ENCODE data around the gene RNLS.

The RNLS gene

DNA sequence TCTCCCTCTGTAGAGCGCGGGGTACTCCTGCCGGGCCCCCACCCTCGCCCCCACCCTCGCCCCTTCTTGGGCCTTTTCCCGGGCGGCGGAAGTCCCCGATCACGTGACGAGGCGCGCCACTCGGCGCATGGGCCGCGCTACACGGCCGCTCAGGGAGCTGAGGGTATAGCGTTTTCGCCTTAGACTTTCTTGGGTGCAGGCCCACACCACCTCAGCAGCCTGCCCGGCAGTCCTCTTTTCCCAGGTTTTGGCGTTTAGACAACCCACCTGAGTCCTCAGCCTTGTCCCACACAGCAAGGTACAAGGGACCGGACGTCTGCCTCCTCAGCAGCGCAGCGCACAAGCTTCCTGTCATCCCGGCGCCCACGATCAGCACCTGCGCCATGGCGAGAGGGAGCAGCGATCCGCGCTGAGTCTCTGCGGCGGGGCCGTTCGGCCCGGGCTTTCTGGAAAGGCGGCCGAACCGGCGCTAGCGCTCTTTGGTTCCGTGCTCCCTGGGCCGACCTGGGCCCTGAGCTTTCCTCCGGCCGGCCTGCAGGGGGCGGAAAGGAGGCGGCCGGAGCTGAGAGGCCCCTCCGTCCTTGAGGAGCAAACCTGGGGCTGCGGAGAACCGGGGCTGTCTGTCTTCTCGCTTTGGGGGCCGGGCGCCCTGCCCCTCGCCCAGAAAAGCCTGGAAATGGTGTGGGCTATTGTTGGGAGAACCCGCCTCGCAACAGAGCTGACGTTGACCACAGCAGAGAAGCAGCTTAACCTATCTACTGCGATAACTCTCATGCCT is at the start of gene RNLS:
Gene RNLS (minus strand): TSS at position 513 of the 778 bp plus-strand sequence.
- DNase-seq = peak; percentile 5 to 62

DNA sequence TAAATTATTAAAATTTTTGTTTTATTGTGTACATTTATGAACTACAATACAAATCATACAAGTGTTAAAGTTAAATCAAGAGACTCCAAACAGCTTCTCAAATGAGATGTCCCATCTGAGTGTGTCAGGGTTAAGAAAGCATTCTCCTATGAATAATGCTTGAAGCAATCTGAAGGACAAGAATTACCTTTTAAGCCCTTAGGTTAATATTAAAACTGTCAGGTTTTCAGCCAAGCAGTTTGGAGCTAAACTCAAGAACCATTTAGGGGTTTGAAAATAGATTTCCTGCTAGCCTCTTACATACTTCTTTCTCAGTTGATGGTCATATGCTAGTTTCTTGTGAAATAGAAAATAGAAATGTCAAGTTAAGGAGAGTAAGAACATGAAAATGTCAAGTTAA is 41.7 kb upstream of the RNLS start:
- no peak for DNase-seq

DNA sequence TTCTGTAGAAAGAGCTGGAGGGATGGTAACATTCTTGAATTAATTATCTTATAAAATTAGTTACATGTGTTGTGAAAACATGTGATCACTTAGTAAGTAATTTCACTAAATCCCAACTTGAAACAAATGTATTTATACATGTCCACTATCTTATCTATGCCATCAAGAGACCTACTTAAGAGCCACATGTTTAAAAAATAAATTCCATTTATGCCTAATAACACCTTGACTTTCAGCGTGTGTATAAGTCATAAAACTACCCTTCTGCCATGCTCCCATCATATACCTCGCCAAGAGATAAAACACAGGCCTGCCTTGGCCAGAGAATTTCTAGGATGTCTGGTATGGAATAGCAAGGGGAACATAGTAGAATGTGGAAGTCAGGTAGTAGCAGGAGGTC is 40.7 kb upstream of the RNLS start:
- DNase-seq = no peak

DNA sequence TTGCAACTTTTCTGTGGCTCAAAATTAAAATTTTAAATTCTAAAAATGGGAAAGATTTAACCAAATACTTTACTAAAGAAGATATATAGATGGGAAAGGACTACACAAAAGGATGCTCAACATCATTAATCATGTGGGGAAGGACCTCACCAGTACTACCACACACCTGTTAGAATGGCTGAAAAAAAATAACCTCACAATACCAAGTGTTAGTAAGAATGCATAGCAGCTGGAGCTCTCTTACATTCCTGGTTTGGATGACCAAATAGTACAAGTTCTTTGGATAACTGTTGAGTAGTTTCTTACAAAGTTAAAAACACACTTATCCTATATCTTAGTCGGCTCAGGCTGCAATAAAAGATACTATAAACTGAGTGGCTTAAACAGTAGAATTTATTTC is 37.3 kb upstream of the RNLS start:
- no peak for DNase-seq

DNA sequence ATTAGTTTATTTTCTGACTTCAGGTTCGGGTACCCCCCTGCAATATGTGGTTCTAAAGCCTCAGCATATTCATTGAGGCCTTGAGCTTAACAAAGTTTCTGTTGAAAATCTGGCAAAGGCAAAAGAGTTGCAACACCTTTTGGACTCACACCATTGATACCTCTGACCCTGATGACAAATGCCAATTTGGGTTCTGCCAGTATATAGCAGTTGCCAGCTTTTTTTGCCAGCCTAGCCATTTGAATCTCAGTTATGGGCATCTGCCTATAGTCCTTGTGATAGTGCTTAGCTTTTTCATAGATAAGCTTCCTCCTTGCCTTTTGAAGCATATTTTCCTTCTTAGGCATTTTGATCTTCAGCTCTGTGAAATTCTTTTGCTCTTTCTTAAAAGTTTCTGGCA is 35.4 kb upstream of the RNLS start:
- no peak for DNase-seq

DNA sequence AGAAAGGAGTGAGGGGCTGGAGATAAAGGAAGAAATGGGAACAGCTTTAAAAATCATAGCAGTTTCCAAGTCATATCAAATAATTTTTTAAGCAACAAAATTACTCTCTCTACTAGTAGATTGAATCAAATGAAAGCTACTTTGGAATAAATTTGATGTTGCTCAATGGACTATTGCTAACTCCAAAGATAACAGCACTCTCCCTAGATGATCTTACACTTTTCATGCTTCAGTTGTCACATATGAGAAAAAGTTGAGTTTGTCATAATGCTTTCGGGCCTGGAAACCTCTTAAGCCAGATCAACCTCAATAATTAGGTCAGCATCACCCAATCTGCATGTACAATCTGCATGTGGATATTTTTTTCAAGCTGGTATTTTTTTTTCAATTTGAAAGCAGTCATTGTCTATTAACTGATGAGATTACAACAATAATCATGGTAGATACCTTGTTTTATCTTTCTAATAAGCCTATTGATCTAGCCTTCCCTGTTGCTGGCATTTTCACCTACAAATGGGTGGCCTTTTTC is 34.7 kb upstream of the RNLS start:
- no peak for DNase-seq

DNA sequence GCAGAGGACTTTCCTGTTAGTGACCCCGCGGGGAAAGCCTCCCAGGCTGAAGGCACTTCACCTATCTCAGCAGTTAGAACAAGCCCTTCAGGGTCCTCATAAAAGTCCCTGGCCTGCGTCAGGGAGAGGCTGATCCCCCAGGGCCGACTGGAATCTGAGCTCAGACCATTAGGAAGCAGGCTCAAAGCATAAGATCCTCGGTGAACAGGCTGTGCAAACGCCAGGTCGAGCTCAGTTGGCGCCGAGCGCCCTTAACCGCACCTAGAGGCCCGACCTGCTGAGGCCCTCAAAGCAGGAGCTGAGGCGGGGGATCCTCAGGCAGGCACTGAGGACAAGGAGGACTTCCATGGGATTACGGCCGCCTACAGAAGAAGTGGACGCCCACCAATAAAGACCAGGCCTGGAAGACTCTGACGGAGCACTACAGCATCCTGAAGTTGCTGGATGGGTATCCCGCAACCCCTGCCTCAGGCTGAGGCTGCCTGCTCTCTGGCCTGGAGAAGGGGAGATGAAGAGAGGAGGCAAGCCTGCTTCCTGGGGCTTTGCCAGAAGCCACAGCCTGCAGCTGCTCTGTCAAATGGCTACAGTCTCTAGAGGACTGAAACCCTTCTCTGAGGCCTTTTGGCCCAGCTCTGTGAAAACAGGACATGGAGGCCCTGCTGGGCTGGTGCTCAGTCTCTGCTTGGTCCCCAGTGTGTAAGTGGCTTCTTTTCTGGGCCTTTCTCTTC is 33.3 kb upstream of the RNLS start:
- DNase-seq = no peak

DNA sequence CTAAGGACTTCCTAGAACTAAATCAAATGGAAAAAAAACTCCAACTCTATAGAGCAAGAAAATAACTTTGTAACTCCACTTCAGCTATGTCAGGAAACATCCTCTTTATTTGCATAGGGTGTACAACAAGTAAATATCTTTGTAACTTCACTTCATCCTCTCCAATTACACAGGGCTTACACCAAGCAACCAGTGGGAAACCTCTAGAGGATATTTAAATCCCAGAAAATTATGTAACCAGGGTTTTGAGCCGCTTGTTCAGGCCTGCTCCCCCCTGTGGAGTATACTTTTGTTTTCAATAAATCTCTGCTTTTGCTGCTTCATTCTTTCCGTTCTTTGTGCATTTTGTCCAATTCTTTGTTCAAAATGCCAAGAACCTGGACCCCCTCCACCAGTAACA is 25.7 kb upstream of the RNLS start:
- DNase-seq = no peak

DNA sequence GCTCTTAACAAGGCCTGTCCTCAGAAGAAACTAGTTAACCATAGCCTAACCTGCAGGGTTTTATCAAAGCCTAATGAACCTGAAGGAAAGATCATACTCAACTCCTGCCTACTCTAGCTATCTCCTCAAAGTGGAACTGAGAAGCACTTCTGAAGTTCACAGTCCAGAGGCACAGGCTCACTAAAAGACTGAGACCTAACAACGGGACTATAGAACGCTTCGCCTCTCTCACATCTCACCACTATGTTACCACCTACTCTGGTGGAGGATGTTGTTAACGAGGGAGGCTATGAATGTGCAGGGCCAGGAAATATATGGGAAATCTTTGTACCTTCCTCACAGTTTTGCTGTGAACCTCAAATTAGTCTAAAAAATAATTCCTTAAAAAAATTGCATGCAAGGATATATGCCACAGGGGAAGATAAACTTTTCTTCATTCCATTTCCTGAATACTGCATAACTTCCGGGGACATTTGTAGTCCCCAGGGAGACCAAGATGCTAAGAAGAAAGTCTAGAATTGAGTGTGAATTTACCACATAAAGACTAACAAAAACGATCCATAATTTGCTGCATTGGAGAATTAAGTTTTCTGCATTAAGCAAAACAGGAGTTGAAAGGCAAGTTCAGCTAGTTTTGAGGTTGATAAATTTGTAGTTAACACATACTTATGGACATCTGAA is 25.1 kb upstream of the RNLS start:
- DNase-seq = no peak

DNA sequence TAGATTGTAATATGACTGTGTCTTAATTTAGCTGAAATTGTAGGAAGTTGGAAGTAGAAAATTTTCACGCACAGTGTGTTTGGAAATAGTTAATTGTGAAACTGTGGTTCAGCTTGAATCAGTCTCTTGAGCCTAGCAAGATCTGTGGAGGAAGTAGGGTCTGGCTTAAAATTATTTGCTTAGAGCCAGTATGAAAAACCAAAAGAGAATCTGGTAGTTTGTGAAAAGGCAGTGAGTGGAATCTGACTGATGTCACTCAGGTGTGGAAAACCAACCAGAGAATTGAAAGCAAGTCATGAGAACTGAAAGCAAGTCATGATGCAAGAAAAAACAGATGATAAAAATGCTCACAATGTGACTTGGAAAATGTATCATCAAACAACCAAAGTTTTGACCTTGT is 14.9 kb upstream of the RNLS start:
- no peak for DNase-seq

DNA sequence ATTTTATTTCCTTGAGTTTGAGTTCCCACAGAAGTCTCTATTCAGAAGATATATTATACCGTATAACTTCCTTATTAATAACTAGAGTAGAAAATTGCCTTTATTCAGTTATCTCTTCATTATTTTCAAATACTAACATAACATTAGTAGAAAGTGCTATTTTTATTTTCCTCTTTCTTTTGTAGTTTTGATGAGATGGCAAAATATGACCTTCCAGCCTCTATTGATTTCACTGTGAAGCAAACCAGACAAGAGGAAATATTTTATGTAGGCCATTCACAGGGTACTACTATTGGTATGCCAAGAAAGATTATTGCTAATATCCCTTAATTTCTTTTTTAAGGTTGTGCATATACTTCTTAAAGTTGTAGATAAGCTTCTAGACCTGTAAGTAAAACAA is 11.4 kb upstream of the RNLS start:
- DNase-seq = no peak

DNA sequence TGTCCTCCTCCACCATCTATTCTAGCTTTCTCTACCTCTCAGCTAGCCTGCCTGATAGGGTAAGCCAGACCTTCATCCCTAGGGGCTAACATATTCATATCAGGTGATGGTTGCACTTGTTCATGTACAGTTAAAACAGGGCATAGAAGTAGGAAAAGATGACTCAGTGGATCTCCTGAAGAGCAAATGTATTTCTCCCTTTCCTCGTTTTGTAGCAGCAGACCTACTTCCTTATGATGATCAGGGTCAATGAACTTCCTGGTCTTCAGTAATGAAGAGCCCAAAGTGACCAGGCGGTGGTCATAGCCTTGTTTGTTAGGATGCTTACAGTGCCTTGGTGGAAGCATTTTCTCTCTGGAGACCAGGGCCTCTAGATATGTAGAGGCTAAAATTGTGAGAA is 9.8 kb upstream of the RNLS start:
- no peak for DNase-seq

DNA sequence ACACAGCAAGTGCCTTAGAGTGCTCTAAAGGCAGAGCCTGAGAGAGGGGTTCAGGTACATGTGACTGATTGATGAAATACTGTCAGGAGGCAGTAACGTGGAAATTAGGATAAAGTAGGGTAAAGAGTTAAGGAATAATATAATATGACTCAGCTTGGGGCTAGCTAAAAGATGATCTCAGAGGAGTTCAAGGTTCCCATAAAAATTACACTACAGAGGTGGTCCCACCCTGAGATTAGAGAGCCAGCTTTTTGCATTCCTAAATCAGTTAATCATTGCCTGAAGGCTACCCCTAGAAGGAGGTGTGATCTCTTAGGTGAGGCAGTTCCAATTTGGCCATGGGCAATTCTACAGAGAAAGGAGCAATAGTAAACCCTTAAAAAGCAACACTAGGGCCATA is 9.3 kb upstream of the RNLS start:
- no peak for DNase-seq

DNA sequence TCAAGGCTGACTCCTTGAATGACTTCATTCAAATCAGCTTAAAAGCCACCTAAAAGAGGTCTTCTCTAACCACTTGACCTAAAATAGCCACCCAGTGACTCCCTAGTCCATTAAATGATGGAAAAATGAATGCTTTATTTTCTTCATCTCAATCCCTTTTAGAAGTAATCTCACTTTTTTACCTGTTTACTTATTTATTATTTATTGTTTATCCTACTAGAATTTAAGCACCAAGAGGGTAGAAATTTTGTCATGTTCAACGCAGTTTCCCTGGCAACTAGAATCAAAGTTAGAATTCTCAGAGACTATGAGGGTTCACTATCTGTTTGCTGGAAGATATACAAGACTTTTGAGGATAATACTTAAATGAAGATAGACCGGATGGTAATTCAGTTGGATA is 3.3 kb upstream of the RNLS start, which contains the start of gene LIPJ:
Gene LIPJ (plus strand): TSS at position 301 of the 400 bp plus-strand sequence. CDS start 3,926 bp downstream, outside the sequence.
- no peak for DNase-seq

DNA sequence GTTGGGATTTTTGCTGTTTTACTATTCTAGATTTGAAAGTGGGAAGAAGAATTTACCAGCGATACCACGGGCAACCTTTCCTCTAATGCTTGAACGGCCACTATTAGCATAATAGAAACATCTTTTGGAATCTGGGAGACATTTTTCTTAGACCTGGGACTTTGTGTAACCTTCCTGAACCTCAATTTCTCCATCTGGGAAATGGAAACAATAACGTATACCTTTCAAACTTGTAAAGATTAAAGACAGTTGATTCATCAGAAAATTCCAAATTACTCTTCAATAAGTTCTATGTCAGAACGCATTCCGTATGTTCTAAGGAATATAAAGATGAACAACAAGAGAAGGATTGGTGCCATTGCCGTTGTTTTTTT is 453 bp upstream of the RNLS start:
- DNase-seq = no peak

DNA sequence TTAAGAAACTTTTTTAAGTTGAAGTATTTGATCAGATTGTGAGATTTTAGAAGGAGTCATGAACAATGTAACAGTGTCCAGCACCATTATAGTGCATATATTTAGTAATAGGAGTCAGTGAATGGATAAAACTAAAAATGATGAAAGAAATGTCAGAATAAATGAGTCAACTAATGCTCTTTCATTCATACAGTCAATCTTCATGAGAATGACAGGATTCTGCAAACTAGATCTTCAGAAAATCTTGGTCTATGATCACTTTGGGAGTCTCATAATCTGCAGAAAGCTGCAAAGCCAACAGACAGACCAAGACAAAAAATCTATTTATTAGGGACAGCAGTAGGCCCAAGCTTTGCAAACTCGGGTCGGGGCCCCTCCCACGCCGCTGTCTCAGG is 710 bp downstream of the RNLS start:
- DNase-seq = no peak

DNA sequence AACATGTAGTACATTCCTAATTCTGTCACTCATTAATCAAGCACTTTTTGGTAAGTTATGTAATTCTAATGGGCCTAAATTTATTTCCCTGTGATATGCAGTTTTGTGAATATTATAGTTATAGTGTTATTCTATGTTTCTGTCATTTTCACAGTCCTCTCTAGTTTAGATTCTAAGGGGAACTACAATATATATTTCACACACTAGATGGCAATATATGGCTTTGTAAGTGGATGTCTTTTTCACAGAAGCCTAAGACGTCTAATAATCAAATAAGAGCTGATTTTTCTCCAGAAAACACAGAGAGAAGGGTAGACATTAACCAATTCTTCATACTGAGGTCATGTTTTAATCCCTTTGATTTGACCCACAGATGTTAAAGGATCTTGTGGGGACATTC is 18.0 kb downstream of the RNLS start:
- DNase-seq = peak in 1 of 2 experiments; percentile 28

DNA sequence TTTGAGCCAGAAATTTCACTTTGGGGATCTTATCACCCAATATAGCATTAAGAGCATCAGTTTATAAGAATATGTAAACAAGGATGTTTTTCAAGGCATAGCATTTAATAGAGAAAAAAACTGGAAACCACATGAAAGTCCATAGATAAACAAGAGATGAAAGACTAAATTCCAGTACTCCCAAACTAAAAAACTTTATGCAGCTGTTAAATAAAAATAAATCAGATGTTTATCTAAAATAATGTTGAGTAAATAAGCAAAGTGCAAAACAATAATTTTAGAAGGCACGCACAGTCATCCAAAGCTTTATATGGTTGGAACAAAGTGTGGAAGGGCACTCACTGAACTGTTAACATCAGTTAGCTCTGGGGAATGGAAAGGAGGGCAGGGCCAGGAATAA is 21.0 kb downstream of the RNLS start:
- no peak for DNase-seq

DNA sequence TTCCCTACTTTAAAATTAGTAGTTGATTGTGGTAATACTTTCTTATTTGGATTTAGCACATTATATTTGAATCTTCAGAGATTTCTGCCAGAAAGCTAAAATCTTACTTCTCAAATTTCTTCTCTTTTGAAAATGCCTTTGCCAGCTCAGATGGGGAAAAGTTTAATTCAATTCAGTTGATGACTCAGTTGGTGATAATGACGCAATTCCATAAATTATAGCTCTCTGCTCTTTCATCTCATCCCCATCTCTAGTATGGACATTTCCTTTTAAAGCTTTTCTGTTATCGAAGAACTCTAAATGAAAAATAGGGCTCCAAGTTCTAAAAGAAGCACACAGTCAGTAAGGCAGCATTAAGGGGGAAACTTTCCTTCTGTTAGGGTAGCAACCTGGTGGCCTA is 25.5 kb downstream of the RNLS start:
- no peak for DNase-seq

DNA sequence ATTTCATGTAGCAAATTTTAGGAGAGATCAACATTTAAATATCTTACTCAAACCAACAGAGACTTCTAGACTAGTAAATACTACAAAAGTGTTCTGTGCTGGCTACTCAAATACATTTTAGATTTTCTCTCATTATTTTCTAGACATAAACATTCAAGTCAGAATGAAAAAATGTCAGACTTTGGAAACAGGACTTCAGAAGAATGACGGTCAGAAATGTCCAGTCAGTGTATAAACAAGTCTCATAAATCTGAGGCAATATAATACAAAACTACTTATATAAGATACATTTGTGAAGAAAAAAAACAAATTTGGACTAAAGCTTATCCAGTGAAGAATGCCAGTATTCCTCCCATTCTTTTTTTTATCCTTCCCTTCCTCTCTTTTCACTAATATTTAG is 25.9 kb downstream of the RNLS start:
- DNase-seq = no peak

DNA sequence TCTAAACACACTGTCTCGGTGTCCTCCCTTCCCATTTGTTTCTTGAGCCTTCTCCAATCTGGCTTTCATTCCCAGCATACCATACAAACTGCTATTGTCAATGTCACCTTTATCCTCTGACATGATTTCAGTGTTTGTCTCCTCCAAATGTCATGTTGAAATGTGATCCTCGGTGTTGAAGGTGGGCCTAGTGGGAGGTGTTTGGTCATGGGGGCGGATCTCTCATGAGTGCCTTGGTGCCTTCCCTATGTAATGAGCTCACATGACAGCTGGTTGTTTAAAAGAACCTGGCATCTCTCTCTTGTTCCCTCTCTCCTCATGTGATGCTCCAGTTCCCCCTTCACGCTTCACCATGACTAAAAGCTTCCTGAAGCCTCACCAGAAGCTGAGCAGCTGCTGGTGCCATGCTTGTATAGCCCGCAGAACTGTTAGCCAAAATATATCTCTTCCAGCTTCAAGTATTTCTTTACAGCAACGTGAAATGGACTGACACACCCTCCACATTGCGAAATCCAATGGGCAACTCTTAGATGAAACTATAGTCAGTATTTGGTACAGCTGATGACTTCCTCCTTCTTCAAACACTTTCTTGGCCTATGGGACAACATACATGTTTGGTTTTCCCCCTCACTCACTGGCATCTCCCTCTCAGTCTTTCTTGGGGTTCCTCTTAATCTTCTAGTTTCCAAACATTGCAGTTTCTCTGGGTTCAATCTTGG is 27.8 kb downstream of the RNLS start:
- DNase-seq = no peak

DNA sequence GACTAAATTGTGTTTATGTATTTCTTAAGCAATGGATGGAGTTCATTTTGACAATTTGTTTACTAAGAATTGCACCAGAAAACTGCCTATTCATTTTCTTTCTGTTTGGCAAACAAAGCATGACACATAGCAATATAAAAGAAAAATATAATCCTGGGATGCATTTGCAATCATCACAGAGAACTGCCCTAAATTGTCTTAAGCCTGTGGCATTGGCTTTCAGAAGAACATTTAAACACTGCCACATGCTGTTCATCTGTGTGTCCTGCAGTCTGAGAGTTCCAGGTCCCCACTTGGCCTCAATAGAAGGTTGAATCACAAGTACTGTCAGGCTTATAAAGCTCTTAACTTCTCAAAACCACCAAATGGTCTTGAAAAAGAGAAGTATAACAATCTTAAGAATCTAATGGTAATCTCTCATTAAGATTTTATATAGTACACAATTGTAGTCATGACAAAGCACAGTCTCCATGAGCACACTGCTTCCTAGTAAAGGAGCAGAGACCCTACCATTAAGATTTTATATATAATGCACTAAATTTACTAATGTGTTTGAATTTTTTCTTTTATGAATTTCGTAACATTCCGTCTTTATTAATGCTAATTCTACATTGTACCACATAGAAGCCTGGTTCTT is 29.9 kb downstream of the RNLS start:
- DNase-seq = peak in 1 of 2 experiments; percentile 49

DNA sequence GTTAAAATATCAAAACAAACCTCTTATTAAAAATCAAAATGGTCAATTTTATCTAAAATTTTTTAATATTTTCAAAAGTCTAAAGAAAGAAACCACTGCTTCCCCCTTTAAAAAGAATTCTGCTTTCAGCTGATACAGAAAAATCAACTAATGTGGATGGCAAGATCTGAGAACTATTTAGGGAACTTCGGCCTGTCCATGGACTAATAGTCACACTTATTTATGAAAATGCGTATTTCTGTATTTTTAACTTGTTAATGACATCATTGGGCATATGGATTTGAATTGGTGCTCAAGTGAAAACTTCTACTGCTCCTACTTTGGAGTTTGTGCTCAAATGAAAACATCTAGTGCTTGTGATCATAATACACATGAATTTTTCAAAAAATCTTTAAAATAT is 31.9 kb downstream of the RNLS start:
- DNase-seq = no peak

Measured in SW 1271 (cell line).